Central memory CD8-positive, alpha-beta T cell (primary cell): ENCODE results near the gene C1QTNF12.
"Not testable (repeated sequence)": the region's sequence is repeated elsewhere in the genome, so short reads cannot be mapped to it uniquely, and the experiment has no call there.

Source experiments
- ATAC-seq: fragments of 150-1000 bp; cut with Tn5 transposase; replicated peaks from 2 replicates; pipeline ENCODE4 v1.10.0; 2022; ENCODE audit warnings: mild to moderate bottlenecking, moderate FRiP score, moderate number of reproducible peaks; ENCODE audit not compliant: poor library complexity, severe bottlenecking; ENCODE audit errors: extremely low read depth
- DNase-seq, 2 donors: peaks; one replicate each; pipeline ENCODE4 v3.0.0; 2021; ENCODE audit warnings: low spot score in 2 of 2
- H3K27ac Mint-ChIP-seq: one replicate; pipeline ENCODE4 v1.8.0; 2022; ENCODE audit warnings: low read depth, mild to moderate bottlenecking, moderate library complexity, mixed read lengths
- H3K27me3 Mint-ChIP-seq: one replicate; pipeline ENCODE4 v1.8.0; 2022; ENCODE audit warnings: mixed read lengths
- H3K36me3 Mint-ChIP-seq: one replicate; pipeline ENCODE4 v1.8.0; 2022; ENCODE audit warnings: mild to moderate bottlenecking, moderate library complexity, mixed read lengths; ENCODE audit not compliant: insufficient read depth
- H3K4me1 Mint-ChIP-seq: one replicate; pipeline ENCODE4 v1.8.0; 2022; ENCODE audit warnings: mixed read lengths
- H3K4me3 Mint-ChIP-seq: one replicate; pipeline ENCODE4 v1.8.0; 2022; ENCODE audit warnings: mild to moderate bottlenecking, moderate library complexity, mixed read lengths
- H3K9me3 Mint-ChIP-seq: one replicate; pipeline ENCODE4 v1.8.0; 2022; ENCODE audit warnings: mixed read lengths

The C1QTNF12 gene

DNA sequence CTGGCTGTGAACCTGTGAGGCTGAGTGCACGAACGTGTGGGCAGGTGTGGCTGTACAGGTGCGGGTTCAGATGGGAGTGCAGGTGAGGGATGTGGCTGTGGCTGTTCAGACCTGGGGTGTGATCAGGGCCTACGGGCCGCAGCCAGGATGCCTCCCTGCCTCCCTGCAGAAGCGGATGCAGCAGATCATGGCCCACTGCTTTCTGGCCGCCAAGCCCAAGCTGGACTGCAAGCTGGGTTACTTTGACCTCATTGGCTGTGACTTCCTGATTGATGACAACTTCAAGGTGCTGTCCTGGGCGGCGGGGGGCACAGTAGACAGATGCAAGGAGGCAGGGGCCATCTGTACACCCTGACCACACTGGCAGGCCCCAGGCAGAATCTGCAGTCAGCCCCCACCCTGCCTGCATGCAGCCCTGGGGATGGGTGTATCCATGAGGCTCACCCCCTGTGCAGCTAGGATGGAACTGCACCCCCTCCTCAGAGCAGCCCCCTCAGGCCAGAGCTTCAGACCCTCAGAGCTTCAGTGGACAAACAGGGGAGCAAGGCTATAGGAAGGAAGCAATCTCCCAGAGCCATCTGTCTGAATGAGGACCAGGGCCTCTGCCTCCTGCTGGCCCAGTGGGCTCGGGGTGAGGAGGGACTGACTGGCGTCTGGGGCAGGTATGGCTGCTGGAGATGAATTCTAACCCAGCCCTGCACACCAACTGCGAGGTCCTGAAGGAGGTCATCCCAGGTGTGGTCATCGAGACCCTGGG lies 49.9 kb downstream of the C1QTNF12 start:
- ATAC-seq = no peak
- no peaks in the 10 kb centered on the region for H3K27me3 Mint-ChIP-seq
- no peak overlapping the region for H3K4me3 Mint-ChIP-seq
- no peaks in the 10 kb centered on the region for H3K4me1 Mint-ChIP-seq
- H3K9me3 Mint-ChIP-seq = peaks cover 16% of the 10 kb centered on the region
- no peak overlapping the region for H3K27ac Mint-ChIP-seq
- H3K36me3 Mint-ChIP-seq = no peaks in the 10 kb centered on the region
- no peak for DNase-seq

DNA sequence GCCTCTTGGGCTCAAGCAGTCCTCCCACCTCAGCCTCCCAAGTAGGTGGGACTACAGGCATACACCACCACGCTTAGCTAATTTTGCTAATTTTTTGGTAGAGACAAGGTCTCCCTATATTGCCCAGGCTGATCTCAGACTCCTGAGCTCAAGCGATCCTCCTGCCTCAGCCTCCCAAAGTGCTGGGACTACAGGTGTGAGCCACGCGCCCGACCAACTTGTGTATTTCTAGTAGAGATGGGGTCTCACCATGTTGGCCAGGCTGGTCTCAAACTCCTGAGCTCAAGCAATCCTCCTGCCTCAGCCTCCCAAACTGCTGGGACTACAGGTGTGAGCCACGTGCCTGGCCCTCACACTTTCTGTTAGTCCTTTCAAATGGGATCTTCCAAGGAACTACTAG lies 50.8 kb downstream of the C1QTNF12 start:
- DNase-seq, H3K4me3 Mint-ChIP-seq, H3K27me3 Mint-ChIP-seq, H3K4me1 Mint-ChIP-seq, H3K36me3 Mint-ChIP-seq, ATAC-seq, H3K27ac Mint-ChIP-seq: not testable (repeated sequence)
- peaks cover 16% of the 10 kb centered on the region for H3K9me3 Mint-ChIP-seq

DNA sequence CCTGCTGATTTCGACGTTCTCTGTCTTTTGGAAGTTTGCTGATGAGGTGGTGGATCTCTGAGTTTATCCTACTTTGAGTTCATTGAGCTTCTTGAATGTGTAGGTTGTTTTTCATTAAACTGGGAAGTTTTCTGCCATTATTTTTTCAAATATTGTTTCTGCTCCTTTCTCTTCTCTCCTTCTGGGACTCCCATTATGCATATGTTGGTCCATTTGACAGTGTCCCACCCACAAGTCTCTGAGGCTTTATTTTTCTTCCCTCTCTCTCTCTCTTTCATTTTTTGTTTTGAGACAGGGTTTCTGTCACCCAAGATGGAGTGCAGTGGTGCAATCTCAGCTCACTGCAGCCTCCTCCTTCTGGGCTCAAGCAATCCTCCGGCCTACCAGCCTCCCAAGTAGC lies 51.8 kb downstream of the C1QTNF12 start:
- H3K4me1 Mint-ChIP-seq = no peaks in the 10 kb centered on the region
- no peaks in the 10 kb centered on the region for H3K27me3 Mint-ChIP-seq
- ATAC-seq = no peak
- DNase-seq = no peak
- H3K27ac Mint-ChIP-seq = peak overlapping the region; percentile 66
- no peak overlapping the region for H3K4me3 Mint-ChIP-seq
- H3K36me3 Mint-ChIP-seq = peaks cover 1% of the 10 kb centered on the region
- H3K9me3 Mint-ChIP-seq = peaks cover 16% of the 10 kb centered on the region
